ENCODE results near the gene RELB.

Gene RELB

GRCh38 chr19:45086480-45086879, 85.2 kb downstream of the RELB start:
- no peak for DNase-seq

DNA sequence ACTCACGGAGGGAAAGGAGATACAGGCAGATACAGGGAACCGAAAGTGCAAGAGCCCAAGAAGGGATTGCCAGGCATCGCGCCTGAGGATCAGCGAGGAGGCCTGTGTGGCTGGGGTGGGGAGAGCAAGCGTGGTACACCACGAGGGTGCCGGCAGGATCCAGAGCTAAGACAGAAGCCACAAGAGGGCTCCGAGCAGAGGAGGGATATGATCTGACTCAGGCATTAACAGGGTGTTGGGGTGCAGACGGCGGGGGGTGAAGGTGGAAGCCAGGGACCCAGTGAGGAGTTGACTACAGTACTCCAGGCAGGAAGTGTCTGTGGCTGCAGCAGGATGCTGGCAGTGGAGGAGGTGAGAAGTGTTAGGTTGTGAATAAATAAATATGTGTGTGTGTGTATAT, 86.3 kb downstream of the RELB start:
- no peak for DNase-seq

All from NCI-H526 treated with DMSO at 0.1 percent for 48 hours (cell line).